Stimulated activated CD8-positive, alpha-beta memory T cell treated with anti-CD3 and anti-CD28 coated beads, Interleukin-2, amount 100 ng/mL, for 48 hours (primary cell): ENCODE measurements around the gene CCNB1IP1.
"Not testable (repeated sequence)": the region's sequence is repeated elsewhere in the genome, so short reads cannot be mapped to it uniquely, and the experiment has no call there.

Experiments
- DNase-seq, 2 donors: peaks; one replicate each; pipeline ENCODE4 v3.0.0-alpha.2; 2020; ENCODE audit warnings: low read depth in 2 of 2

Gene CCNB1IP1

GRCh38 chr14:20332431-20332787, 670 bp downstream of the CCNB1IP1 start:
- no peak for DNase-seq

GRCh38 chr14:20331053-20331613, 1.9 kb downstream of the CCNB1IP1 start:
- no peak for DNase-seq

GRCh38 chr14:20329355-20329754, 3.7 kb downstream of the CCNB1IP1 start:
- no peak for DNase-seq

GRCh38 chr14:20328705-20329104, 4.4 kb downstream of the CCNB1IP1 start:
- no peak for DNase-seq

DNA sequence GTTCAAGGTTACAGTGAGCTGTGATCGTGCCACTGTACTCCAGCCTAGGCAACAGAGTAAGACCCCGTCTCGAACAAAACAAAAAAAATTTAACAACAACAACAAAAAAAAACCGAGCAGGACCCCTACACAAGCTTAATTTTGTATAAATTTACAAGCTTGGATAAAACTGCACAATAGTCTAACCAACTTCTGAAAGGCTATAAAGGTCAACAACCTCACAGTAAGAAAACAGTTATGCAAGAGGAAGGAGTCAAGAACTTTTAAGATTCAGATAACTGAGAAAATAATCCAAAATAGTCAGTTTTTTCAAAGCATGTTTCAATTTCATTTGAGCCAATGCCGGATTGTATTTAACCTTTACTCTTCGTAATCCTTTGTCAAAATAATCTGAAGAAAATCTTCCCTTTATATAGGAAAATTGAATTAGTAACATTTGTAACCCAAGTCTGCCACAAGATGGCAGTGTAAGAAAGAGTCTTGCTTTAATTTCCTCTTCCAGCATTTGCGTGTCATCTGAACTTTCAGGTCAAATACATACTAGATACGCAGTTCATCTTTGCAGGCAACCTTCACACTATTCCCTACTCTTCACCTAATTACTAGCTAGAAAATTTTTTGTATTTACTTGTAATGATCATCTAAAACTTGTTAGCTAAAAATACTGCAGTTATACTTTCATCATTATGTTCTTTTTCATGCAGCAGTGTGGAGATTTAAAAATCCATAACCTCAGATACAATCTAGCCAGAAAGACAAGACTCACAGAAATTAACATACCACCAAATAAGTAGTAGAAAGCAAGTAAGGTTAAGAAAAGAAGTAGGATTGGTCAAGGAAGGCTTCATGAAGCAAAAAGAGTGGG, 5.8 kb downstream of the CCNB1IP1 start:
- DNase-seq = no peak

DNA sequence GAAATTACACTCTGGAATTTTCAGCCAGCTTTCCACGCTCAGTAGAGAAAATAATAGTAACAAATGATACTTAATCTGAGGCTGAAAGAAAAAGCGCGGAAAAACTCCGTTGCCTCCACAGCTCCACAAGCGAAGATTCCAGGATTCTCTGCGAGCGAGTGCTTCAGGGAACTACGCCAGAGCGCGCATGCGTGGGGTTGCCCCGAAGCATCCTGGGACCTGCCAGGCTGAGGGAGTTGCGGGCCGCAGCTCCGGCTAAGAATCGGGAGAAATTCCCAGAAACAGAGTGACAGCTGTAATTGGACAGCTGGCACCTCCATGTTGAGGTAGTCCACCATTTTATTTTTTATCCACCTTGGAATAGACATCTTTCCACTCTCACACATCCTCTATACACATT, 15.4 kb downstream of the CCNB1IP1 start:
- no peak for DNase-seq

DNA sequence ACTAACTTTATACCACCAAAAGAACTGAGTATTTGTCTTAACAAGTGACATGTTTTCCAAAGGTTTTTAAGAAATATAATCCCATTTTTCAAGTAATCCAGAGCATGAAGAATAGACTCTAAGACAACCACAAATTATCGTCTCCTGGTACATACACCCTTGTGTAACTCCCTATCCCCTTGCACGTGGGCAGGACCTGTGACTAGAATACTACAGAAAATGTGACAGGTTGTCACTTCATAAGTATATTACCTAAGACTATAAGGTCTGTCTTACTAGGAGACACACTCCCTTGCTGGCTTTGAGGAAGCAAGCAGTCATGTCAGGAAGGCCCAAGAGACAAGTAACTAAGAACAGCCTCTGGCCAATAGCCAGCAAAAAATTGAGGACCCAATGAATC, 19.1 kb downstream of the CCNB1IP1 start:
- DNase-seq = no peak

GRCh38 chr14:20306079-20306423, 27.0 kb downstream of the CCNB1IP1 start:
- DNase-seq = no peak

GRCh38 chr14:20305265-20306078, 27.6 kb downstream of the CCNB1IP1 start, which contains the start of gene TTC5:
Gene TTC5 (minus strand): TSS chr14:20305951. CDS start chr14:20305937, 14 bp downstream.
- DNase-seq = peak; percentile 79 to 82

GRCh38 chr14:20302042-20302755, 30.9 kb downstream of the CCNB1IP1 start:
- DNase-seq = no peak

GRCh38 chr14:20295067-20295466, 38.0 kb downstream of the CCNB1IP1 start:
- DNase-seq = no peak

GRCh38 chr14:20294636-20295035, 38.4 kb downstream of the CCNB1IP1 start:
- no peak for DNase-seq

DNA sequence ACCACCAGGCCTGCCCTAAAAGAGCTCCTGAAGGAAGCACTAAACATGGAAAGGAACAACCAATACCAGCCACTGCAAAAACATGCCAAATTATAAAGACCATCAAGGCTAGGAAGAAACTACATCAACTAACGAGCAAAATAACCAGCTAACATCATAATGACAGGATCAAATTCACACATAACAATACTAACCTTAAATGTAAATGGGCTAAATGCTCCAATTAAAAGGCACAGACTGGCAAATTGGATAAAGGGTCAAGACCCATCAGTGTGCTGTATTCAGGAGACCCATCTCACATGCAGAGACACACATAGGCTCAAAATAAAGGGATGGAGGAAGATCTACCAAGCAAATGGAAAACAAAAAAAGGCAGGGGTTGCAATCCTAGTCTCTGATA, 51.1 kb downstream of the CCNB1IP1 start:
- DNase-seq = not testable (repeated sequence)

- not testable (repeated sequence) for DNase-seq
These were observed 52.8 kb downstream of the CCNB1IP1 start for GRCh38 chr14:20280265-20280664.

GRCh38 chr14:20278414-20278813, 54.7 kb downstream of the CCNB1IP1 start:
- no peak for DNase-seq

GRCh38 chr14:20277409-20277808, 55.7 kb downstream of the CCNB1IP1 start:
- no peak for DNase-seq

DNA sequence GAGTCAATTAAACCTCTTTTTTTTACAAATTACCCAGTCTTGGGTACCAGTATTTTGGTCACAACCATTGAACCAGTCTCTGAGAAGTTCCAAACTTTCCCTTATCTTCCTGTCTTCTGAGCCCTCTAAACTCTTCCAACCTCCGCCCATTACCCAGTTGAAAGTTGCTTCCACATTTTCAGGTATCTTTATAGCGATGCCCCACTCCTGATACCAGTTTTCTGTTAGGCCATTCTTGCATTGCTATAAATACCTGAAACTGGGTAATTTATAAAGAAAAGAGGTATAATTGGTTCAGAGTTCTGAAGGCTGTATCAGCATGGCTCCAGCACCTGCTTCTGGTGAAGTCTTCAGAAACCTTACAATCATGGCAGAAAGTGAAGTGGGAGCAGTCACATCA, 59.0 kb downstream of the CCNB1IP1 start:
- DNase-seq = no peak

DNA sequence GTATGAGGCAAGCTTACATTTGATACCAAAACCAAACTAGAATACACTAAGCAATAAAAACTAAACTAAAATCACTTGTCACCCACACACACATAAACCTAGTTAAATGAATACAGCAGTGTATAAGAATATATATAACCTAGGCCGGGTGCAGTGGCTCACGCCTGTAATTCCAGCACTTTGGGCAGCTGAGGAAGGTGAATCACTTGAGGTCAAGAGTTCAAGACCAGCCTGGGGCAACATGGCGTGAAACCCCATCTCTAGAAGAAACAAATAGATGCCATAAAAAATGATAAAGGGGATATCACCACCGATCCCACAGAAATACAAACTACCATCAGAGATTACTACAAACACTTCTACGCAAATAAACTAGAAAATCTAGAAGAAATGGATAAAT, 68.7 kb downstream of the CCNB1IP1 start:
- not testable (repeated sequence) for DNase-seq

- no peak for DNase-seq
These were observed 70.4 kb downstream of the CCNB1IP1 start for GRCh38 chr14:20262642-20263128.
